ENCODE results near the gene AFAP1L2.

- TF ChIP-seq CTCF (IDR thresholded peaks at IDR 0.05; ENCODE audit: poor library complexity, severe bottlenecking) (no peak), EZH2 (IDR thresholded peaks at IDR 0.05; ENCODE audit: borderline replicate concordance, insufficient read depth, low read length, poor library complexity, severe bottlenecking) (no peak), EP300 (conservative IDR thresholded peaks at IDR 0.05; ENCODE audit: poor library complexity, severe bottlenecking) (no peak), POLR2AphosphoS5 (IDR thresholded peaks at IDR 0.05) (no peak)
Measured at GRCh38 chr10:114372179-114372578, 32.1 kb downstream of the AFAP1L2 start.

All from neural cell (in vitro differentiated cells).